PC-9 (cell line): Measurements from ENCODE around the gene NFIA. TPM values are rescaled to one million over a fixed set of nuclear protein-coding genes. Genes with fewer than 3 reads are reported as not detected.
A peak's percentile ranks its signal among the peaks of the same experiment; 100 is the strongest.
"Not testable (repeated sequence)": the region's sequence is repeated elsewhere in the genome, so short reads cannot be mapped to it uniquely, and the experiment has no call there.

ENCODE experiments used
- BruUV-seq: library from RNA; stranded (reverse); fragments of 400-500 nt; replicated peaks from 2 replicates; lab custom pipeline; 2021; lab: Mats Ljungman, UMichigan
- CTCF ChIA-PET: fragments of 300-600 bp; sonication (Branson Sonifier 250); formaldehyde crosslinking; loops from one replicate; lab custom pipeline; 2022; ENCODE audit warnings: antibody characterized with exemption; lab: Charles Lee
- POLR2A ChIA-PET: fragments of 300-600 bp; sonication (Branson Sonifier 250); formaldehyde crosslinking; loops from one replicate; lab custom pipeline; 2022; ENCODE audit warnings: antibody characterized with exemption; ENCODE audit not compliant: unreplicated experiment; lab: Charles Lee
- DNase-seq, 2 experiments: peaks; one replicate each; pipeline versions ENCODE4 v3.0.0 to v3.0.0-alpha.2; 2015 to 2022; ENCODE audit warnings: mixed read lengths in 1 of 2
- H2AFZ ChIP-seq: fragments of 200-600 bp; sonication (generic); 2 replicates; pipeline ENCODE4 v1.8.1; 2017; ENCODE audit warnings: antibody characterized with exemption
- H3F3A ChIP-seq: fragments of 200-600 bp; sonication (generic); 2 replicates; pipeline ENCODE4 v1.8.1; 2017; ENCODE audit warnings: antibody characterized with exemption, mild to moderate bottlenecking, low read depth; ENCODE audit not compliant: insufficient read depth
- H3K27ac ChIP-seq: fragments of 200-600 bp; sonication (generic); 2 replicates; pipeline ENCODE4 v1.6.1; 2016; ENCODE audit warnings: mixed run types
- H3K27me3 ChIP-seq: fragments of 200-600 bp; sonication (generic); 2 replicates; pipeline ENCODE4 v1.6.1; 2016; ENCODE audit warnings: low read depth, mixed run types; ENCODE audit not compliant: insufficient read depth
- H3K36me3 ChIP-seq: fragments of 200-600 bp; sonication (generic); 2 replicates; pipeline ENCODE4 v1.6.1; 2016; ENCODE audit warnings: low read depth, mixed run types
- H3K4me1 ChIP-seq: fragments of 200-600 bp; sonication (generic); replicated peaks from 2 replicates; pipeline ENCODE4 v1.6.1; 2016; ENCODE audit warnings: mixed run types; ENCODE audit not compliant: insufficient read depth
- H3K4me2 ChIP-seq: fragments of 200-600 bp; sonication (generic); 2 replicates; pipeline ENCODE4 v1.6.1; 2017; ENCODE audit warnings: mixed run types
- H3K4me3 ChIP-seq: fragments of 200-600 bp; sonication (generic); 2 replicates; pipeline ENCODE4 v1.6.1; 2016; ENCODE audit warnings: mixed run types
- H3K79me2 ChIP-seq: fragments of 200-600 bp; sonication (generic); 2 replicates; pipeline ENCODE4 v1.6.1; 2017; ENCODE audit warnings: low read depth, mixed run types
- H3K9me2 ChIP-seq: fragments of 200-600 bp; sonication (generic); 2 replicates; pipeline ENCODE4 v1.8.1; 2017; ENCODE audit warnings: mild to moderate bottlenecking; ENCODE audit not compliant: insufficient read depth
- H3K9me3 ChIP-seq: fragments of 200-600 bp; sonication (generic); 2 replicates; pipeline ENCODE4 v1.8.1; 2016; ENCODE audit warnings: low read depth; ENCODE audit not compliant: insufficient read depth
- H4K20me1 ChIP-seq: fragments of 200-600 bp; sonication (generic); 2 replicates; pipeline ENCODE4 v1.8.1; 2017; ENCODE audit not compliant: insufficient read depth
- CTCF ChIP-seq: fragments of 200-600 bp; sonication (generic); conservative IDR thresholded peaks from 2 replicates; pipeline ENCODE4 v1.6.1; 2017; ENCODE audit warnings: mixed run types, antibody characterized with exemption, mild to moderate bottlenecking, moderate library complexity
- EZH2 ChIP-seq: fragments of 200-600 bp; sonication (generic); IDR thresholded peaks from 2 replicates; pipeline ENCODE4 v1.8.0; 2017; ENCODE audit warnings: antibody characterized with exemption, low read depth
- intact Hi-C: fragments of 100-400 bp; cut with micrococcal nuclease; formaldehyde crosslinking; loops from one replicate; pipeline ENCODE4 v1.10.0; 2022; ENCODE audit not compliant: unreplicated experiment
- total RNA-seq: library from RNA; stranded (reverse); gene quantifications from 2 replicates; pipeline ENCODE4 v1.2.3, GENCODE V29; 2021

The NFIA gene
- total RNA-seq, 1 experiment from 2014 or later: 26.7 TPM

- POLR2A ChIA-PET: interaction anchor here (0.7 kb wide), 1 partner anchor 182 kb away, joined by 3 read pairs; no protein-coding TSS in a partner anchor
- no peak for DNase-seq
- H3K27ac ChIP-seq: no peak overlapping the region
- H3K4me3 ChIP-seq: no peak overlapping the region
- H3K4me1 ChIP-seq: peaks cover 18% of the 10 kb centered on the region
- peaks cover 19% of the 10 kb centered on the region for H3F3A ChIP-seq
- TF ChIP-seq EZH2: no peak
- TF ChIP-seq CTCF: no peak
- H3K79me2 ChIP-seq: no peaks in the 10 kb centered on the region
- H3K27me3 ChIP-seq: no peaks in the 10 kb centered on the region
- H4K20me1 ChIP-seq: no peaks in the 10 kb centered on the region
- no peak overlapping the region; the same call in 1 of the 2 replicates for H2AFZ ChIP-seq
- H3K4me2 ChIP-seq: peak overlapping the region; percentile 79
- no peaks in the 10 kb centered on the region for H3K9me3 ChIP-seq
- no TSS peak for BruUV-seq
- no peaks in the 10 kb centered on the region for H3K36me3 ChIP-seq
- CTCF ChIA-PET: no interaction called here
- intact Hi-C loops: loop anchor here (5.0 kb wide), 1 partner anchor 1159 kb away; no protein-coding TSS in a partner anchor
- no peaks in the 10 kb centered on the region for H3K9me2 ChIP-seq
Observed at GRCh38 chr1:61056196-61056572, 26.2 kb upstream of the NFIA start.

- TF ChIP-seq CTCF (no peak), EZH2 (no peak)
- no peaks in the 10 kb centered on the region for H3K9me3 ChIP-seq
Observed at GRCh38 chr1:61056573-61057439, 25.6 kb upstream of the NFIA start.

DNA sequence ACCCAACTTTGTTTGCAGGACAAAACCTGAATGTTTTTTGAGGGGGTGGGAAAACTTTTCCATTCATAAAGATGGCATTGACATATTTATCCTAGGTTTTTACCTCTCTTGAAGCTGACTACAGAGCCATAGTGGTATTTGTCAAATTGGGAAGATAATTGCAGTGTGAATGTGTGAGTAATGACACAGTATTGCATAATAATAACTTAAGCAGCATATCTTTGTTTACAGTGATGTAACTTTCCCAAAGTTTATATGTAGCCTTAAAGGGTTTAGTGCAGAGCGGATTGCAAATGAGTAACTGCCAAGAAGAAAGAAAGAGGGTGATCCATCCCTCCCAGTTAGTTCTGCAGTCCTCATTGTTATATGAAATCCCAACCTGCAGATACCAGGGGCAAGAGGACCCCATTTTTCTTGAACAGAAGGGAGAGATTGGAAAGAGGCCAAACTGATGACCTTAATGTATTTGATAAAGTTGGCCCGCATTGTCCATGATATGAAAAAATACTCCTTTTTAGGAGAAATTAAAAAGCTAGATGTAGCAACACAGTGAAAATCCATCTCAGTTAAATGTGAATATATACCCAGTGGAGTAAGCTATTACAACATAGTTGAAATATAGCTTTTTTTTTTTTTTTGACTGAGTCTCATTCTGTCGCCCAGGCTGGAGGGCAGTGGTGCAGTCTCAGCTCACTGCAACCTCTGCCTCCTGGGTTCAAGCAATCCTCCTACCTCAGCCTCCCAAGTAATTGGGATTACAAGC is 23.7 kb upstream of the NFIA start:
- no TSS peak for BruUV-seq
- H2AFZ ChIP-seq: no peak overlapping the region
- no peaks in the 10 kb centered on the region for H3K79me2 ChIP-seq
- H4K20me1 ChIP-seq: no peaks in the 10 kb centered on the region
- peaks cover 18% of the 10 kb centered on the region for H3K4me1 ChIP-seq
- intact Hi-C loops: loop anchor here (5.0 kb wide), 1 partner anchor 1161 kb away; no protein-coding TSS in a partner anchor
- peak overlapping the region; percentile 79 for H3K4me2 ChIP-seq
- ChIA-PET POLR2A (interaction anchor here (0.6 kb wide), 1 partner anchor 167 kb away, joined by 4 read pairs; no protein-coding TSS in a partner anchor), CTCF (interaction anchor here (1.1 kb wide), 1 partner anchor 8 kb away, joined by 9 read pairs; no protein-coding TSS in a partner anchor)
- no peaks in the 10 kb centered on the region for H3K27me3 ChIP-seq
- H3K9me2 ChIP-seq: no peaks in the 10 kb centered on the region
- no peaks in the 10 kb centered on the region for H3K9me3 ChIP-seq
- peak overlapping the region; percentile 57 for H3K27ac ChIP-seq
- no peak overlapping the region for H3K4me3 ChIP-seq
- TF ChIP-seq EZH2 (no peak), CTCF (no peak)
- H3F3A ChIP-seq: peaks cover 19% of the 10 kb centered on the region
- no peaks in the 10 kb centered on the region for H3K36me3 ChIP-seq
- peak in 1 of 2 experiments; percentile 78 for DNase-seq

More at GRCh38 chr1:61056573-61057439, 25.6 kb upstream of the NFIA start:
- Histone ChIP-seq H3K27me3 (no peaks in the 10 kb centered on the region), H3K4me1 (peaks cover 18% of the 10 kb centered on the region), H3K36me3 (no peaks in the 10 kb centered on the region), H4K20me1 (no peaks in the 10 kb centered on the region), H2AFZ (peak overlapping the region; percentile 92), H3K4me2 (peak overlapping the region; percentile 79), H3K9me2 (no peaks in the 10 kb centered on the region), H3K79me2 (no peaks in the 10 kb centered on the region), H3K27ac (peak overlapping the region; percentile 57; the same call in 1 of the 2 replicates), H3F3A (peaks cover 19% of the 10 kb centered on the region), H3K4me3 (peak overlapping the region; percentile 89)
- intact Hi-C loops: loop anchor here (1.0 to 5.0 kb wide), 2 partner anchors 20 to 1160 kb away; no protein-coding TSS in a partner anchor
- DNase-seq: peak; percentile 38 to 45
- BruUV-seq: no TSS peak
- ChIA-PET CTCF (interaction anchor here (0.6 kb wide), 2 partner anchors 9 to 39 kb away, joined by 7 to 10 read pairs; no protein-coding TSS in a partner anchor), POLR2A (interaction anchor here (0.7 kb wide), 1 partner anchor 183 kb away, joined by 3 read pairs; no protein-coding TSS in a partner anchor)

- H3K27me3 ChIP-seq, H4K20me1 ChIP-seq, H3K79me2 ChIP-seq, intact Hi-C loops, H3K4me2 ChIP-seq, DNase-seq, H3K27ac ChIP-seq, H3K9me3 ChIP-seq, H3K36me3 ChIP-seq, H3K4me3 ChIP-seq, H2AFZ ChIP-seq, BruUV-seq, CTCF ChIA-PET, H3K9me2 ChIP-seq: not testable (repeated sequence)
- H3F3A ChIP-seq: peaks cover 19% of the 10 kb centered on the region
- H3K4me1 ChIP-seq: peaks cover 18% of the 10 kb centered on the region
- POLR2A ChIA-PET: interaction anchor here (0.6 kb wide), 1 partner anchor 265 kb away, joined by 6 read pairs; no protein-coding TSS in a partner anchor
Observed at GRCh38 chr1:61061601-61062000, 20.8 kb upstream of the NFIA start.
